ENCODE results near the gene SELENOW. TPM values are rescaled to one million over a fixed set of nuclear protein-coding genes. Genes with fewer than 3 reads are reported as not detected.
A peak's percentile ranks its signal among the peaks of the same experiment; 100 is the strongest.

The SELENOW gene
- total RNA-seq, 1 donor from 2014 or later: 117 TPM

DNA sequence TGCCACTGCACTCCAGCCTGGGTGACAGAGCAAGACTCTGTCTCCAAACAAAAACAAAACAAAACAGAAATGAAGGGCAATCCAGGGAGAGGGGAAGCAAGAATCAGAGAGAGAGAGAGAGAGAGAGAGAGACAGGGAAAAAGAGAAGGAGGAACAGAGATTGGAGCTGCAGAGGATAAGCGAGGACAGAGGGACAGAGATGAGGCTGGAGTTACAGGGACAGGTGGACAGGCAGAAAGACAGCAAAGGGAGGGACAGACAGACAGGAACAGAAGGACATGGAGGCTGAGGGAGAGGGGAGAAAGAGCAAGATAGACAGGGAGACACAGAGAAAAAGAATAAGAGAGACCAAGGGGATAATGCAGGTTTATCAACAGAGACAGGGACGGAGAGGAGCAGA, 41.9 kb downstream of the SELENOW start:
- H3K27me3 Mint-ChIP-seq: peaks cover 35% of the 10 kb centered on the region
- H3K9me3 Mint-ChIP-seq: no peaks in the 10 kb centered on the region
- no peak for DNase-seq (ENCODE audit: extremely low spot score, unreplicated experiment)
- no peak overlapping the region for H3K4me3 Mint-ChIP-seq
- peaks cover 22% of the 10 kb centered on the region for H3K4me1 Mint-ChIP-seq (ENCODE audit: unreplicated experiment)
- TF ChIP-seq, protein P1, sequence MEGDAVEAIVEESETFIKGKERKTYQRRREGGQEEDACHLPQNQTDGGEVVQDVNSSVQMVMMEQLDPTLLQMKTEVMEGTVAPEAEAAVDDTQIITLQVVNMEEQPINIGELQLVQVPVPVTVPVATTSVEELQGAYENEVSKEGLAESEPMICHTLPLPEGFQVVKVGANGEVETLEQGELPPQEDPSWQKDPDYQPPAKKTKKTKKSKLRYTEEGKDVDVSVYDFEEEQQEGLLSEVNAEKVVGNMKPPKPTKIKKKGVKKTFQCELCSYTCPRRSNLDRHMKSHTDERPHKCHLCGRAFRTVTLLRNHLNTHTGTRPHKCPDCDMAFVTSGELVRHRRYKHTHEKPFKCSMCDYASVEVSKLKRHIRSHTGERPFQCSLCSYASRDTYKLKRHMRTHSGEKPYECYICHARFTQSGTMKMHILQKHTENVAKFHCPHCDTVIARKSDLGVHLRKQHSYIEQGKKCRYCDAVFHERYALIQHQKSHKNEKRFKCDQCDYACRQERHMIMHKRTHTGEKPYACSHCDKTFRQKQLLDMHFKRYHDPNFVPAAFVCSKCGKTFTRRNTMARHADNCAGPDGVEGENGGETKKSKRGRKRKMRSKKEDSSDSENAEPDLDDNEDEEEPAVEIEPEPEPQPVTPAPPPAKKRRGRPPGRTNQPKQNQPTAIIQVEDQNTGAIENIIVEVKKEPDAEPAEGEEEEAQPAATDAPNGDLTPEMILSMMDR (conservative IDR thresholded peaks at IDR 0.05): no peak
- no peaks in the 10 kb centered on the region for H3K36me3 Mint-ChIP-seq
- H3K27ac Mint-ChIP-seq: peak overlapping the region; percentile 24

DNA sequence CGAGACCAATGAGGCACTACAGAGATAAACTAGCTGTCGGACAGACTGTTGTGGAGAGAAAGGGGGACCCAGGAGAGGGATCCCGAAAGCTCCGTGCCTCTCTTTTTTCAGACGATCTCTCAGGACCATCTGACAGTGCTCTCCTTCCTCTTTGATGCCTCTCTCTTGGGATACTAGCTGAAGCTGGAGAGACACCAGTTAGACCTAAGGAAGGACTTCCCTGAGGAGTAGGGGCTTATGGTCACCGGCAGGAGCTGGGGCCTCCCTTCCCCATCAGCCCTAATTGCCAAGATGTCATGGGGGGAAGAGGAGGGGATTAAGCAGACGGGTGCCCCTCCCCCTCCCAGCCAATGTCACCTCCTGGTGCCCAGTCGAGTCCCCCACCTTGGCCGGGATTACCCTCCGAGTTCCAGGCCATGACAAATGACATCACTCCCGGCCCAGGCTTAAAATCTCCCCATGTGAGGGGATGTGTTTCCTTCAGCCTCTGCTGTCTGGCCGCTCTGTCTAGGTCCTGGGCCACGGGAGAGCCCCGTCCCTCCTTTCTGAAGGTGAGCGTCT, 43.0 kb downstream of the SELENOW start, which contains the start of gene CRX:
Gene CRX, plus strand, starts transcription at position 478 of the 561 bp plus-strand sequence. CDS start 12,507 bp downstream, outside the sequence.
- H3K27me3 Mint-ChIP-seq: peaks cover 35% of the 10 kb centered on the region
- H3K27ac Mint-ChIP-seq: peak within 1 kb of the TSS; percentile 55
- peaks cover 22% of the 10 kb centered on the region for H3K4me1 Mint-ChIP-seq (ENCODE audit: unreplicated experiment)
- no peaks in the 10 kb centered on the region for H3K36me3 Mint-ChIP-seq
- no peak for DNase-seq (ENCODE audit: extremely low spot score, unreplicated experiment)
- H3K9me3 Mint-ChIP-seq: no peaks in the 10 kb centered on the region
- H3K4me3 Mint-ChIP-seq: no peak within 1 kb of the TSS
- TF ChIP-seq, protein P1 (conservative IDR thresholded peaks at IDR 0.05): no peak

DNA sequence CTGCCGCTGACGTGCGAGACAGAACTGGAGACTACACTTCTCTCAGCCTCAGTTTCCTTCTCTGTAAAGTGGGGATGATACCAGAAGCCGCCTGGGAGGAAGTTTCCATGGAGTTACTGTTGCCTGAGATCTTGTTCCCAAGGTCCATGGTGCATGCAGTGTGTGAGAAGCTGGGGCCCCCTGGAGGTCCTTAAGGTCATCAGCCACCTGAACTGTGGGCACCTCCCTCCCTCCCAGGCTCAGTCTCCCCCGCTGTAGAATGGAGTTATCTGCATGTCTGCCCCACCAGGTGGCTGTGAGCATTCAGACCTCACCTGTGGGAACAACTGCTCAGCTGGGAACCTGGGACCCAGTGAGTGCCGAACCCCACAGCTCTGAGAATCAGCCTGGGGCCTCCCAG, 45.9 kb downstream of the SELENOW start:
- H3K27me3 Mint-ChIP-seq: peaks cover 26% of the 10 kb centered on the region
- H3K9me3 Mint-ChIP-seq: no peaks in the 10 kb centered on the region
- TF ChIP-seq, protein P1 (conservative IDR thresholded peaks at IDR 0.05): no peak
- peaks cover 22% of the 10 kb centered on the region for H3K4me1 Mint-ChIP-seq (ENCODE audit: unreplicated experiment)
- no peak for DNase-seq (ENCODE audit: extremely low spot score, unreplicated experiment)
- no peak overlapping the region for H3K27ac Mint-ChIP-seq
- no peaks in the 10 kb centered on the region for H3K36me3 Mint-ChIP-seq
- H3K4me3 Mint-ChIP-seq: no peak overlapping the region

DNA sequence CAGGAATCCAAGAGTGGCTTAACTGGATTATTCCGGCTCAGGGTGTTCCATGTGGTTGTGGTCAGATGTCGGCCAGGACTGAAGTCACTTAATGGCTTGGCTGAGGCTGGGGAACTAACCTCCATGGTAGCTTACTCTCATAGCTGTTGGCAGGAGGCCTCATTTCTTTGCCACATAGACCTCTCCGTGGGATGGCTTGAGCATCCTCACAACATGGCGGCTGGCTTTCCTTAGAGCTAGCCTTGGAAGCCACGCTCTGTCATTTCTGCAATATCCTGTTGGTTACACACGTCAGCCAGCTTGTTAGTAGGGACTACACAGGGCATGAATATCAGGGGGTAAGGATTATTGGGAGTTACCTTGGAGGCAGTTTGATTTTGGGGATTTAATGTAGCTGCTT, 48.3 kb downstream of the SELENOW start:
- H3K4me1 Mint-ChIP-seq (ENCODE audit: unreplicated experiment): peaks cover 9% of the 10 kb centered on the region
- H3K27ac Mint-ChIP-seq: no peak overlapping the region
- H3K4me3 Mint-ChIP-seq: no peak overlapping the region

DNA sequence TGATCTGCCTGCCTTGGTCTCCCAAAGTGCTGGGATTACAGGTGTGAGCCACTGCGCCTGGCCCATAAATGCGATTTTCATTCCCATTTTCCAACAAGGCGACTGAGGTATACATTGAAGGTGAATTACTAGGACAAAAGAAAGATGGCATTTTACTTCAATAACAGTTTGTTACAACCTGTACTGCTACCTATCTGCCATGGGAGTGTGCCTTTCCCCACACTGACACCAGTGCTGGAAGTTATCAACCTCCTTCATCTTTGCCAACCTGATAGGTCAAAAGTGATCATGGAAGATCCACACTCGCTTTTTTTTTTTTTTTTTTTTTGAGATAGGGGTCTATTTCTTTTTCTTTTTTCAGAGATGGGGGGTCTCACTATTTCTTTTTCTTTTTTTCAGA, 54.2 kb downstream of the SELENOW start:
- Mint-ChIP-seq H3K9me3 (no peaks in the 10 kb centered on the region), H3K4me1 (ENCODE audit: unreplicated experiment) (no peaks in the 10 kb centered on the region), H3K36me3 (no peaks in the 10 kb centered on the region), H3K27me3 (no peaks in the 10 kb centered on the region), H3K4me3 (no peak overlapping the region), H3K27ac (no peak overlapping the region)
- TF ChIP-seq, protein P1 (conservative IDR thresholded peaks at IDR 0.05): no peak
- no peak for DNase-seq (ENCODE audit: extremely low spot score, unreplicated experiment)

More for the DNA sequence above, 48.3 kb downstream of the SELENOW start:
- TF ChIP-seq, protein P1 (conservative IDR thresholded peaks at IDR 0.05): no peak
- H3K9me3 Mint-ChIP-seq: no peaks in the 10 kb centered on the region
- DNase-seq (ENCODE audit: extremely low spot score, unreplicated experiment): no peak
- no peaks in the 10 kb centered on the region for H3K36me3 Mint-ChIP-seq
- peaks cover 6% of the 10 kb centered on the region for H3K27me3 Mint-ChIP-seq

Other genes with a start within 250 kb of the SELENOW start
- gene ZNF541, start 205.6 kb upstream of the SELENOW start, total RNA-seq (ENCODE audit: low replicate concordance): not detected in 2 replicates
- gene BICRA, start 169.6 kb upstream of the SELENOW start, total RNA-seq (ENCODE audit: low replicate concordance): 22.9 and 23.5 TPM in 2 replicates
- 10.3 and 21.0 TPM in 2 replicates for gene EHD2, start 65.3 kb upstream of the SELENOW start, total RNA-seq (ENCODE audit: low replicate concordance)
- 274 and 291 TPM in 2 replicates for gene NOP53, start 33.2 kb upstream of the SELENOW start, total RNA-seq (ENCODE audit: low replicate concordance)
- not detected in 2 replicates for gene TPRX1, start 25.8 kb downstream of the SELENOW start, total RNA-seq (ENCODE audit: low replicate concordance)
- not detected in 2 replicates for gene CRX, start 43.2 kb downstream of the SELENOW start, total RNA-seq (ENCODE audit: low replicate concordance)
- not detected in 2 replicates for gene TPRX2, start 80.5 kb downstream of the SELENOW start, total RNA-seq (ENCODE audit: low replicate concordance)
- 4.4 and 9.8 TPM in 2 replicates for gene SULT2A1, start 107.6 kb downstream of the SELENOW start, total RNA-seq (ENCODE audit: low replicate concordance)
- not detected in 2 replicates for gene BSPH1, start 213.5 kb downstream of the SELENOW start, total RNA-seq (ENCODE audit: low replicate concordance)
- not detected in 2 replicates for gene ELSPBP1, start 215.9 kb downstream of the SELENOW start, total RNA-seq (ENCODE audit: low replicate concordance)